HepG2 (cell line): ENCODE data around the gene CNIH3. TPM values are rescaled to one million over a fixed set of nuclear protein-coding genes. Genes with fewer than 3 reads are reported as not detected.

ENCODE experiments used
- ATAC-seq: fragments of 200-7000 bp; cut with Tn5 transposase; 3 replicates; pipeline ENCODE4 v1.9.1; 2020; ENCODE audit warnings: mild to moderate bottlenecking, moderate library complexity
- BruUV-seq: library from RNA; stranded (reverse); fragments of 400-500 nt; replicated peaks from 2 replicates; lab custom pipeline; 2021; lab: Mats Ljungman, UMichigan
- CTCF ChIA-PET: fragments of 300-600 bp; formaldehyde crosslinking; extraction: SDS; loops from one replicate; lab custom pipeline; 2021; ENCODE audit warnings: low total read pairs, inconsistent platforms, low intra/inter-chr PET ratio; lab: Yijun Ruan, JAX
- POLR2A ChIA-PET: fragments of 350-600 bp; sonication (Branson Sonifier 250); formaldehyde crosslinking; loops from one replicate; lab custom pipeline; 2020; ENCODE audit warnings: antibody characterized with exemption, inconsistent platforms; lab: Yijun Ruan, JAX
- DNase-seq: peaks from one replicate; pipeline ENCODE4 v3.0.0-alpha.2; 2015; ENCODE audit warnings: low spot score
- FAIRE-seq: peaks from 3 replicates; lab custom pipeline; 2011; peaks lifted over from hg19 to GRCh38; lab: Jason Lieb, UNC
- H2AFZ ChIP-seq: one replicate; pipeline ENCODE4 v1.6.1; 2011; ENCODE audit warnings: low read length, inconsistent platforms
- H3K27ac ChIP-seq: fragments of 300-600 bp; 3 replicates; pipeline ENCODE4 v1.8.0; 2011; ENCODE audit warnings: mixed run types, mild to moderate bottlenecking, mixed read lengths, low read length, inconsistent platforms; ENCODE audit not compliant: insufficient read depth; ENCODE audit errors: extremely low read length
- H3K27me3 ChIP-seq, 2 experiments: fragments of 200-600 bp in 1 of 2; 2 replicates in 1 of 2; 3 replicates in 1 of 2; pipeline versions ENCODE4 v1.6.0 to v1.8.0; 2011; ENCODE audit warnings: low read length in 2 of 2, mild to moderate bottlenecking in 2 of 2, moderate library complexity in 2 of 2, inconsistent platforms in 1 of 2; ENCODE audit not compliant: insufficient read depth in 2 of 2, control insufficient read depth in 1 of 2
- H3K36me3 ChIP-seq, 2 experiments: fragments of 200-600 bp in 1 of 2; replicated peaks in 1 of 2; 2 replicates in 1 of 2; 3 replicates in 1 of 2; pipeline versions ENCODE4 v1.5.1 to v1.8.0; 2011; ENCODE audit warnings: low read length in 2 of 2, inconsistent platforms in 1 of 2; ENCODE audit not compliant: insufficient read depth in 2 of 2, control insufficient read depth in 1 of 2
- H3K4me1 ChIP-seq: 2 replicates; pipeline ENCODE4 v1.5.1; 2012; ENCODE audit warnings: low read length, inconsistent platforms; ENCODE audit not compliant: insufficient read depth
- H3K4me2 ChIP-seq: 2 replicates; pipeline ENCODE4 v1.6.0; 2011; ENCODE audit warnings: low read depth, low read length, inconsistent platforms
- H3K4me3 ChIP-seq, 3 experiments: fragments of 200-600 bp in 1 of 3; sonication (generic), shearing (Covaris generic) in 1 of 3; replicated peaks in 1 of 3; 2 replicates each; pipeline ENCODE4 v1.5.1; 2011 to 2016; ENCODE audit warnings: low read length in 3 of 3, inconsistent platforms in 2 of 3, low read depth in 2 of 3, mild to moderate bottlenecking in 2 of 3, control low read depth in 1 of 3, mixed read lengths in 1 of 3; ENCODE audit not compliant: insufficient read depth in 1 of 3
- H3K79me2 ChIP-seq: one replicate; pipeline ENCODE4 v1.6.1; 2011; ENCODE audit warnings: low read length, inconsistent platforms; ENCODE audit not compliant: insufficient read depth
- H3K9ac ChIP-seq: 2 replicates; pipeline ENCODE4 v1.6.0; 2011; ENCODE audit warnings: mild to moderate bottlenecking, low read depth, low read length, inconsistent platforms; ENCODE audit not compliant: insufficient read depth
- H3K9me3 ChIP-seq: 2 replicates; pipeline ENCODE4 v1.5.1; 2012; ENCODE audit warnings: mild to moderate bottlenecking, low read length
- H4K20me1 ChIP-seq: 2 replicates; pipeline ENCODE4 v1.6.0; 2011; ENCODE audit warnings: inconsistent platforms, mild to moderate bottlenecking, low read length, moderate library complexity; ENCODE audit not compliant: insufficient read depth
- HMG20B ChIP-seq: conservative IDR thresholded peaks from 2 replicates; pipeline ENCODE4 v1.6.1; 2016; ENCODE audit warnings: missing genetic modification reagents, missing compliant biosample characterization
- KDM4B ChIP-seq: sonication (generic); formaldehyde crosslinking; IDR thresholded peaks from 2 replicates; pipeline ENCODE4 v1.4.0; 2020; ENCODE audit warnings: missing genetic modification reagents
- KMT2B ChIP-seq: IDR thresholded peaks from 2 replicates; pipeline ENCODE4 v1.6.1; 2016; ENCODE audit warnings: missing genetic modification reagents, missing compliant biosample characterization
- MBNL3 ChIP-seq: fragments of 250-450 bp; sonication (Bioruptor Pico); conservative IDR thresholded peaks from 2 replicates; pipeline ENCODE4 v1.8.0; 2022; ENCODE audit warnings: mild to moderate bottlenecking, inconsistent platforms
- MIXL1 ChIP-seq: IDR thresholded peaks from 2 replicates; pipeline ENCODE4 v1.6.1; 2016
- MTF1 ChIP-seq: sonication (generic); formaldehyde crosslinking; IDR thresholded peaks from 2 replicates; pipeline ENCODE4 v1.5.0; 2020; ENCODE audit warnings: missing genetic modification reagents
- PCBP2 ChIP-seq: fragments of 200-400 bp; formaldehyde crosslinking; optimal IDR thresholded peaks from 2 replicates; pipeline ENCODE3; 2018; ENCODE audit warnings: low read length, low read depth; ENCODE audit not compliant: poor library complexity, severe bottlenecking
- TARDBP ChIP-seq: sonication (generic); formaldehyde crosslinking; IDR thresholded peaks from 2 replicates; pipeline ENCODE4 v1.8.0; 2022; ENCODE audit warnings: mild to moderate bottlenecking, missing genetic modification reagents
- TEAD2 ChIP-seq: sonication (generic); formaldehyde crosslinking; IDR thresholded peaks from 2 replicates; pipeline ENCODE4 v1.9.0; 2021; ENCODE audit warnings: missing genetic modification reagents
- ZBTB44 ChIP-seq: sonication (generic); formaldehyde crosslinking; IDR thresholded peaks from 2 replicates; pipeline ENCODE4 v1.4.0; 2020; ENCODE audit warnings: missing genetic modification reagents
- ZBTB7B ChIP-seq: sonication (generic); formaldehyde crosslinking; IDR thresholded peaks from 2 replicates; pipeline ENCODE4 v1.4.0; 2020; ENCODE audit warnings: missing genetic modification reagents
- ZNF207 ChIP-seq: fragments of 450-650 bp; IDR thresholded peaks from 2 replicates; pipeline ENCODE4 v1.6.1; 2016; ENCODE audit warnings: antibody characterized with exemption, borderline replicate concordance
- ZNF441 ChIP-seq: sonication (generic); formaldehyde crosslinking; IDR thresholded peaks from 2 replicates; pipeline ENCODE4 v1.7.0; 2021; ENCODE audit warnings: missing genetic modification reagents, borderline replicate concordance
- ZNF496 ChIP-seq: sonication (generic); formaldehyde crosslinking; IDR thresholded peaks from 2 replicates; pipeline ENCODE4 v1.8.1; 2023; ENCODE audit warnings: mild to moderate bottlenecking, moderate library complexity, missing genetic modification reagents; ENCODE audit not compliant: insufficient replicate concordance
- WGBS: methylation state at CpG from one replicate; pipeline ENCODE4 v1.1.6; 2017; ENCODE audit warnings: low lambda C conversion rate; 5-methylcytosine and 5-hydroxymethylcytosine counted together
- in situ Hi-C: cut with HindIII; loops from 2 replicates; pipeline ENCODE4 v1.10.0; 2017; ENCODE audit warnings: low pct_unique_long_range_greater_than_20kb; ENCODE audit not compliant: extremely low pct_ligation_motif_present
- intact Hi-C: fragments of 100-400 bp; cut with micrococcal nuclease; formaldehyde crosslinking; loops from one replicate; pipeline ENCODE4 v1.10.0; 2022; ENCODE audit not compliant: unreplicated experiment
- polyA plus RNA-seq, 8 experiments: library from polyadenylated mRNA; depleted of rRNA in 3 of 8; stranded (reverse) in 7 of 8; unstranded in 1 of 8; fragments of >200 nt; fragmentation: Illumina TruSeq in 4 of 8; extraction: Trizol in 4 of 8; gene quantifications; 2 replicates each; pipeline versions ENCODE4 v1.2.1 to v1.2.3, GENCODE V29; 2011 to 2016; ENCODE audit warnings: low read depth in 4 of 8, missing spikeins in 1 of 8, mixed read lengths in 1 of 8; ENCODE audit not compliant: insufficient read depth in 1 of 8
- total RNA-seq, 5 experiments: library from RNA; depleted of rRNA; stranded (reverse); fragments of >200 nt; fragmentation: Illumina TruSeq; extraction: Trizol; gene quantifications; 2 replicates each; pipeline ENCODE4 v1.2.3, GENCODE V29; 2016; ENCODE audit warnings: low read depth in 1 of 5
- TF ChIP-seq, protein P1 (sequence below): sonication (generic); formaldehyde crosslinking; IDR thresholded peaks from 2 replicates; pipeline ENCODE4 v1.4.0; 2020; ENCODE audit warnings: mild to moderate bottlenecking, missing genetic modification reagents
- TF ChIP-seq, protein P2 (sequence below): sonication (generic); formaldehyde crosslinking; IDR thresholded peaks from 2 replicates; pipeline ENCODE4 v1.4.0; 2020; ENCODE audit warnings: mild to moderate bottlenecking, missing genetic modification reagents
- TF ChIP-seq, protein P3 (sequence below): sonication (generic); formaldehyde crosslinking; IDR thresholded peaks from 2 replicates; pipeline ENCODE4 v1.4.0; 2020; ENCODE audit warnings: missing genetic modification reagents, low read depth, mild to moderate bottlenecking, borderline replicate concordance

CNIH3 gene
- total and polyA plus RNA-seq, 2 of the 13 experiments (the other 11 are each of a cell fraction or from before 2014, with no cell fraction given): 0.36 to 1.1 TPM

DNA sequence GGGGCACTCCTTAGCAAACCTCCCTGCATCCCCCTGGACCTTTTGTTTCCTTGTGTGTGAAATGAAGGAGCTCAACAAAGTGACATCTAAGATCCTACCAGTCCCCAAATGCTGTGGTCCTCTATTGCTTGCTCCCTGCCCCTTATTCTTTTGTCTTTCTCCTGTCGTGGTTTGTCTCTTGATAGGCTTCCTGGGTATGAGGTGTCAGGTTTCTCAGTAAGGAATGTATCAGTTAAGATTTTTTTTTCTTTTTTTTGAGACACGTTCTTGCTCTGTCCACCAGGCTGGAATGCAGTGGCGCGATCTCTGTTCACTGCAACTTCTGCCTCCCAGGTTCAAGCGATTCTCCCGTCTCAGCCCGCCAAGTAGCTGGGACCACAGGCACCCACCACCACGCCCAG is 16.8 kb downstream of the CNIH3 start:
- 44% methylated on average over 8 of the region's 8 CpGs for WGBS
- in situ Hi-C loops: no loop called here
- Histone ChIP-seq H3K4me2 (no peak overlapping the region), H4K20me1 (no peaks in the 10 kb centered on the region), H3K4me3 (no peak overlapping the region), H3K36me3 (no peaks in the 10 kb centered on the region), H3K9me3 (no peaks in the 10 kb centered on the region), H3K27me3 (peaks cover 0 to 22% of the 10 kb centered on the region in 2 experiments; a peak in 4 of 5 replicates), H2AFZ (no peak overlapping the region), H3K9ac (no peak overlapping the region), H3K79me2 (no peaks in the 10 kb centered on the region), H3K27ac (no peak overlapping the region), H3K4me1 (no peaks in the 10 kb centered on the region)
- ATAC-seq (no peak), FAIRE-seq (no peak), DNase-seq (no peak)
- POLR2A ChIA-PET: no interaction called here
- intact Hi-C loops: no loop called here
- CTCF ChIA-PET: no interaction called here
- no TSS peak for BruUV-seq
- no peak for TF ChIP-seq ZBTB7B (CRISPR knock-in tag)
- TF ChIP-seq PCBP2: no peak
- TF ChIP-seq, protein P1, sequence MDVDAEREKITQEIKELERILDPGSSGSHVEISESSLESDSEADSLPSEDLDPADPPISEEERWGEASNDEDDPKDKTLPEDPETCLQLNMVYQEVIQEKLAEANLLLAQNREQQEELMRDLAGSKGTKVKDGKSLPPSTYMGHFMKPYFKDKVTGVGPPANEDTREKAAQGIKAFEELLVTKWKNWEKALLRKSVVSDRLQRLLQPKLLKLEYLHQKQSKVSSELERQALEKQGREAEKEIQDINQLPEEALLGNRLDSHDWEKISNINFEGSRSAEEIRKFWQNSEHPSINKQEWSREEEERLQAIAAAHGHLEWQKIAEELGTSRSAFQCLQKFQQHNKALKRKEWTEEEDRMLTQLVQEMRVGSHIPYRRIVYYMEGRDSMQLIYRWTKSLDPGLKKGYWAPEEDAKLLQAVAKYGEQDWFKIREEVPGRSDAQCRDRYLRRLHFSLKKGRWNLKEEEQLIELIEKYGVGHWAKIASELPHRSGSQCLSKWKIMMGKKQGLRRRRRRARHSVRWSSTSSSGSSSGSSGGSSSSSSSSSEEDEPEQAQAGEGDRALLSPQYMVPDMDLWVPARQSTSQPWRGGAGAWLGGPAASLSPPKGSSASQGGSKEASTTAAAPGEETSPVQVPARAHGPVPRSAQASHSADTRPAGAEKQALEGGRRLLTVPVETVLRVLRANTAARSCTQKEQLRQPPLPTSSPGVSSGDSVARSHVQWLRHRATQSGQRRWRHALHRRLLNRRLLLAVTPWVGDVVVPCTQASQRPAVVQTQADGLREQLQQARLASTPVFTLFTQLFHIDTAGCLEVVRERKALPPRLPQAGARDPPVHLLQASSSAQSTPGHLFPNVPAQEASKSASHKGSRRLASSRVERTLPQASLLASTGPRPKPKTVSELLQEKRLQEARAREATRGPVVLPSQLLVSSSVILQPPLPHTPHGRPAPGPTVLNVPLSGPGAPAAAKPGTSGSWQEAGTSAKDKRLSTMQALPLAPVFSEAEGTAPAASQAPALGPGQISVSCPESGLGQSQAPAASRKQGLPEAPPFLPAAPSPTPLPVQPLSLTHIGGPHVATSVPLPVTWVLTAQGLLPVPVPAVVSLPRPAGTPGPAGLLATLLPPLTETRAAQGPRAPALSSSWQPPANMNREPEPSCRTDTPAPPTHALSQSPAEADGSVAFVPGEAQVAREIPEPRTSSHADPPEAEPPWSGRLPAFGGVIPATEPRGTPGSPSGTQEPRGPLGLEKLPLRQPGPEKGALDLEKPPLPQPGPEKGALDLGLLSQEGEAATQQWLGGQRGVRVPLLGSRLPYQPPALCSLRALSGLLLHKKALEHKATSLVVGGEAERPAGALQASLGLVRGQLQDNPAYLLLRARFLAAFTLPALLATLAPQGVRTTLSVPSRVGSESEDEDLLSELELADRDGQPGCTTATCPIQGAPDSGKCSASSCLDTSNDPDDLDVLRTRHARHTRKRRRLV (CRISPR knock-in tag): no peak
- no peak for TF ChIP-seq MIXL1 (CRISPR knock-in tag)
- no peak for TF ChIP-seq KDM4B (CRISPR knock-in tag)
- no peak for TF ChIP-seq ZNF496 (CRISPR knock-in tag)
- TF ChIP-seq, protein P2, sequence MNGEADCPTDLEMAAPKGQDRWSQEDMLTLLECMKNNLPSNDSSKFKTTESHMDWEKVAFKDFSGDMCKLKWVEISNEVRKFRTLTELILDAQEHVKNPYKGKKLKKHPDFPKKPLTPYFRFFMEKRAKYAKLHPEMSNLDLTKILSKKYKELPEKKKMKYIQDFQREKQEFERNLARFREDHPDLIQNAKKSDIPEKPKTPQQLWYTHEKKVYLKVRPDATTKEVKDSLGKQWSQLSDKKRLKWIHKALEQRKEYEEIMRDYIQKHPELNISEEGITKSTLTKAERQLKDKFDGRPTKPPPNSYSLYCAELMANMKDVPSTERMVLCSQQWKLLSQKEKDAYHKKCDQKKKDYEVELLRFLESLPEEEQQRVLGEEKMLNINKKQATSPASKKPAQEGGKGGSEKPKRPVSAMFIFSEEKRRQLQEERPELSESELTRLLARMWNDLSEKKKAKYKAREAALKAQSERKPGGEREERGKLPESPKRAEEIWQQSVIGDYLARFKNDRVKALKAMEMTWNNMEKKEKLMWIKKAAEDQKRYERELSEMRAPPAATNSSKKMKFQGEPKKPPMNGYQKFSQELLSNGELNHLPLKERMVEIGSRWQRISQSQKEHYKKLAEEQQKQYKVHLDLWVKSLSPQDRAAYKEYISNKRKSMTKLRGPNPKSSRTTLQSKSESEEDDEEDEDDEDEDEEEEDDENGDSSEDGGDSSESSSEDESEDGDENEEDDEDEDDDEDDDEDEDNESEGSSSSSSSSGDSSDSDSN (CRISPR knock-in tag): no peak
- TF ChIP-seq ZNF207: no peak
- no peak for TF ChIP-seq KMT2B (CRISPR knock-in tag)
- TF ChIP-seq TEAD2: no peak
- no peak for TF ChIP-seq ZNF441 (CRISPR knock-in tag)
- TF ChIP-seq HMG20B: no peak
- TF ChIP-seq MBNL3: no peak
- no peak for TF ChIP-seq ZBTB44 (CRISPR knock-in tag)
- TF ChIP-seq, protein P3, sequence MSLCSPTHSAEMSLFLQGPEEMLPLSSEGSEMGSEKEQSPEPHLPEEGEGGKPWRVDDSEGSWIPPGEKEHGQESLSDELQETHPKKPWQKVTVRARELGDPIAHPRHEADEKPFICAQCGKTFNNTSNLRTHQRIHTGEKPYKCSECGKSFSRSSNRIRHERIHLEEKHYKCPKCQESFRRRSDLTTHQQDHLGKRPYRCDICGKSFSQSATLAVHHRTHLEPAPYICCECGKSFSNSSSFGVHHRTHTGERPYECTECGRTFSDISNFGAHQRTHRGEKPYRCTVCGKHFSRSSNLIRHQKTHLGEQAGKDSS (CRISPR knock-in tag): no peak
- no peak for TF ChIP-seq MTF1 (CRISPR knock-in tag)
- TF ChIP-seq TARDBP (CRISPR knock-in tag): no peak
